Skeletal muscle satellite cell (primary cell): Measurements from ENCODE around the gene P2RX4.
"Not testable (repeated sequence)": the region's sequence is repeated elsewhere in the genome, so short reads cannot be mapped to it uniquely, and the experiment has no call there.

Experiments used
- H3K27me3 ChIP-seq: 2 replicates; pipeline ENCODE4 v1.7.0; 2013; ENCODE audit warnings: low read length; ENCODE audit not compliant: control insufficient read depth, insufficient read depth
- H3K36me3 ChIP-seq: 2 replicates; pipeline ENCODE4 v1.7.0; 2013; ENCODE audit warnings: mild to moderate bottlenecking, control low read depth, low read length; ENCODE audit not compliant: insufficient read depth
- H3K4me1 ChIP-seq: 2 replicates; pipeline ENCODE4 v1.7.0; 2013; ENCODE audit warnings: low read length; ENCODE audit not compliant: control insufficient read depth, insufficient read depth
- H3K4me2 ChIP-seq: 2 replicates; pipeline ENCODE4 v1.7.0; 2013; ENCODE audit warnings: mild to moderate bottlenecking, low read length
- H3K4me3 ChIP-seq: 2 replicates; pipeline ENCODE4 v1.7.0; 2013; ENCODE audit warnings: low read length
- H3K9ac ChIP-seq: 2 replicates; pipeline ENCODE4 v1.7.0; 2013; ENCODE audit warnings: mild to moderate bottlenecking, low read depth, low read length, moderate library complexity
- H3K9me3 ChIP-seq: replicated peaks from 2 replicates; pipeline ENCODE4 v1.7.0; 2013; ENCODE audit warnings: mild to moderate bottlenecking, control low read depth, low read length

Gene P2RX4

DNA sequence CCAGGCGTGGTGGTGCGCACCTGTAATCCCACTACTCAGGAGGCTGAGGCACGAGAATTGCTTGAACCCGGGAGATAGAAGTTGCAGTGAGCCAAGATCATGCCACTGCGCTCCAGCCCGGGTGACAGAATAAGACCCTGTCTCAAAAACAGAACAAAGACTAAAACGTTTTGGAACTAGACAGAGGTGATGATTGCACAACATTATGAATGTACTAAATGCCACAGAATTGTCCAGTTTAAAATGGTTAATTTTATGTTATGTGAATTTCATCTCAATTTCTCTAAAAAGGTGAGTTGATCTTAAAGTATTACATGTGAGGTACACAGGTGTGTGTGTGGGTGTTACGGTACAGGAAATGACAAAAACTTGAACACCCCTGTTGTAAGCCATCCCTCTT is 16.5 kb downstream of the P2RX4 start:
- no peaks in the 10 kb centered on the region for H3K36me3 ChIP-seq
- H3K4me2 ChIP-seq = no peak overlapping the region
- no peaks in the 10 kb centered on the region for H3K9me3 ChIP-seq
- H3K9ac ChIP-seq = no peak overlapping the region
- H3K4me1 ChIP-seq = no peaks in the 10 kb centered on the region
- no peaks in the 10 kb centered on the region for H3K27me3 ChIP-seq
- H3K4me3 ChIP-seq = no peak overlapping the region

DNA sequence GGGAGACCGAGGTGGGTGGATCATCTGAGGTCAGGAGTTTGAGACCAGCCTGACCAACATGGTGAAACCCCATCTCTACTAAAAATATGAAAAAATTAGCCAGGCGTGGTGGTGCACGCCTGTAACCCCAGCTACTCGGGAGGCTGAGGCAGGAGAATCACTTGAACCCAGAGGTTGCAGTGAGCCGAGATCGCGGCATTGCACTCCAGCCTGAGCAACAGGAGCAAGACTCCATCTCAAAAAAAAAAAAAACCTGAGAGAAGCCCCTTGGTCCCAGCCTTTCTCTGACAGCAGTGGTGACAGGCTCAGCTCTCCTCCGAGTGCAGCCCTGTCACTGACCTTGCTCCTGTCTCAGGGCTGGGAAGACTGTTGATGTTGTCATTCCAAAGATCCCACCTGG is 16.9 kb downstream of the P2RX4 start:
- H3K9ac ChIP-seq, H3K27me3 ChIP-seq, H3K4me1 ChIP-seq, H3K36me3 ChIP-seq, H3K9me3 ChIP-seq, H3K4me3 ChIP-seq, H3K4me2 ChIP-seq: not testable (repeated sequence)

GRCh38 chr12:121227294-121227693 is 17.4 kb downstream of the P2RX4 start:
- Histone ChIP-seq H3K4me2 (no peak overlapping the region), H3K27me3 (no peaks in the 10 kb centered on the region), H3K9me3 (no peaks in the 10 kb centered on the region), H3K4me3 (no peak overlapping the region), H3K36me3 (no peaks in the 10 kb centered on the region), H3K4me1 (no peaks in the 10 kb centered on the region), H3K9ac (no peak overlapping the region)

- H3K4me3 ChIP-seq = no peak overlapping the region
- no peaks in the 10 kb centered on the region for H3K4me1 ChIP-seq
- H3K27me3 ChIP-seq = no peaks in the 10 kb centered on the region
- no peak overlapping the region for H3K4me2 ChIP-seq
- no peaks in the 10 kb centered on the region for H3K36me3 ChIP-seq
- no peak overlapping the region for H3K9ac ChIP-seq
- no peaks in the 10 kb centered on the region for H3K9me3 ChIP-seq
Measured at GRCh38 chr12:121228919-121229665, 19.2 kb downstream of the P2RX4 start.

DNA sequence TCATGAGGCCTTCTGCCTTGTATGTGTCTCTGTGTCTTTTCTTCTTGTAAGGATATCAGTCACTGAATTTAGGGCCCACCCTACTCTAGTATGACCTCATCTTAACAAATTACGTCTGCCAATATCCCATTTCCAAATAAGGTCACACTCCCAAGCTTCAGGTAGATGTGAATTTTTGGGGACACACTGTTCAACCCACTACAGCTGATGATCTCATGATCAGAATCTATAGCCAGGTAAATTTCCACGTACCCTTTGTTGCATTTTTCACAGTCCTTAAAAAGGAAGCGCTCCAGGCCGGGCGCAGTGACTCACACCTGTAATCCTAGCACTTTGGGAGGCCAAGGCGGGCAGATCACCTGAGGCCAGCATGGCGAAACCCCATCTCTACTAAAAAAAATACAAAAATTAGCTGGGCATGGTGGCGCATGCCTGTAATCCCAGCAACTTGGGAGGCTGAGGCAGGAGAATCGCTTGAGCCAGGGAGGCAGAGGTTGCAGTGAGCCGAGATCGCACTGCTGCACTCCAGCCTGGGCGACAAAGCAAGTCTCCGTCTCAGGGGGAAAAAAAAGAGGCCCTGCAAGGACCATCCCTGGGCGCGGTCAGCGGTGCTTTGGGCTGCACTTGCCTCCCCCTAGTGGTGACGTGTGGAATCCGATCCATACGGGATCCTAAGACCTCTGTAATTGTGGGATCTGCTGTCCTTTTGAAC is 20.1 kb downstream of the P2RX4 start:
- not testable (repeated sequence) for H3K36me3 ChIP-seq

DNA sequence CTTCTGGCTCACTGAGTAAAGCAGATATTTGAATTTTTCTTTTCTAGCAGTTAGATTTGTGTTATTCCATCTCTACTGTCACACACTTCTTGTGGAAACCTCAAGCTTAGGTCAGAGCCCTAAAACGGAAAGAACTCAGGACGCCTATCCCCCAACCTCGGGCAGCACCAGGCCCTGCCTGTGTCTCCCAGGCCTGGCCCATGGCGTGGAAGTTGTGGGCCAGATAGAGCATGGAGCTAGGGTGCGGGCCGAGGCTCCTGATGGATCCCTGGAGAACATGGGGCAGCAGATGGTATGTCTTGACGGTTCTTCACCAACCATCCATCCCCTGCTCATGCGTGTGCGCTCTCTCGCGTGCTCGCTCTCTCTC is 20.6 kb downstream of the P2RX4 start:
- no peaks in the 10 kb centered on the region for H3K36me3 ChIP-seq

More for the DNA sequence above, 20.1 kb downstream of the P2RX4 start:
- H3K9ac ChIP-seq, H3K9me3 ChIP-seq, H3K4me3 ChIP-seq, H3K27me3 ChIP-seq, H3K4me2 ChIP-seq, H3K4me1 ChIP-seq: not testable (repeated sequence)

GRCh38 chr12:121232163-121232562 is 22.2 kb downstream of the P2RX4 start:
- Histone ChIP-seq H3K27me3 (no peaks in the 10 kb centered on the region), H3K9me3 (no peaks in the 10 kb centered on the region), H3K9ac (no peak overlapping the region), H3K4me2 (no peak overlapping the region), H3K36me3 (no peaks in the 10 kb centered on the region), H3K4me1 (no peaks in the 10 kb centered on the region), H3K4me3 (no peak overlapping the region)

More for the DNA sequence above, 20.6 kb downstream of the P2RX4 start:
- Histone ChIP-seq H3K27me3 (no peaks in the 10 kb centered on the region), H3K9me3 (no peaks in the 10 kb centered on the region), H3K4me1 (no peaks in the 10 kb centered on the region), H3K4me3 (no peak overlapping the region), H3K4me2 (no peak overlapping the region), H3K9ac (no peak overlapping the region)

DNA sequence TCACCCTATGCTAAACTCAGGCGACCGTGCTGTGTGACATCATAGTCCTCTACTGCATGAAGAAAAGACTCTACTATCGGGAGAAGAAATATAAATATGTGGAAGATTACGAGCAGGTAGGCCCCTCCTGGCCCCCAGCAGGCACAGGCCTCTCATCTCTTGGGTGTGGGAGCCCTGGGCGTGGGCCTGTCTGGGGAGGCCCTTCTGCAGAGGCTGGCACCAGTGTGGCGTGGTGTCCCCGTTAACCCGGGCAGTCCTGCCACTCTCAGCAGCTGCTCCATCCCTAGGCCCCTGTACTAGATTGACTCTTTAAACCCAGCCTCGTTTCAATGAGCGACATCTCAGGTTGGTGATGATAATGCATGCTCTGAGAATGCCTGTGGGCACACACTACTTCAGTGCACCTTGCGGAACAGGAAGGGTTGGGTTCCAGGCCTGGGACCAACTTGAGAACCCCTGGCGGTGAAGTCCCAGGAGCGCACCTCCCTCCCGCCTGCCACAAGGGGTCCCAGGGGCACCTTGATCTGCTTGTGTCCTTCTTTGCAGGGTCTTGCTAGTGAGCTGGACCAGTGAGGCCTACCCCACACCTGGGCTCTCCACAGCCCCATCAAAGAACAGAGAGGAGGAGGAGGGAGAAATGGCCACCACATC is 23.2 kb downstream of the P2RX4 start:
- Histone ChIP-seq H3K9ac (no peak overlapping the region), H3K9me3 (no peaks in the 10 kb centered on the region), H3K4me2 (no peak overlapping the region), H3K27me3 (no peaks in the 10 kb centered on the region), H3K4me3 (no peak overlapping the region), H3K36me3 (no peaks in the 10 kb centered on the region), H3K4me1 (no peaks in the 10 kb centered on the region)

- Histone ChIP-seq H3K9me3 (no peaks in the 10 kb centered on the region), H3K4me2 (no peak overlapping the region), H3K27me3 (no peaks in the 10 kb centered on the region), H3K4me3 (no peak overlapping the region), H3K36me3 (no peaks in the 10 kb centered on the region), H3K9ac (no peak overlapping the region), H3K4me1 (no peaks in the 10 kb centered on the region)
Measured at GRCh38 chr12:121233628-121234020, 23.7 kb downstream of the P2RX4 start.

DNA sequence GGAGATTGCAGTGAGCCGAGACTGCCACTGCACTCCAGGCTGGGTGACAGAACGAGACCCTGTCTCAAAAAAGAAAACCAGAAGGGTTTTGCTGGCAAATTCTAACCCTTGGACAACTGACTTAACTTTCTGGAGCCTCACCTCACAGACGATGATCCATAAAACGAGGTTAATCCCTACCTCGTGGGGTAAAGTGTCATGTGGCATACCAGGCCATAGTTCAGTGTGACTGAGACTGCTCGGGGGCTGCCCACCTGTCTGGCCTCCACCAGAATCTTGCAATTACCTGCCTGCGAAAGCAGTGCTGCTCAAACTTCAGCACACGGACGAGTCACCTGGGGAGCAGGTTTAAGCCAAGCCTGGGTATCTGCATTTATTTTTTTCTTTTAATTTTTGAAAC is 26.8 kb downstream of the P2RX4 start:
- peaks cover 9% of the 10 kb centered on the region for H3K36me3 ChIP-seq
- H3K4me2 ChIP-seq = no peak overlapping the region
- peaks cover 10% of the 10 kb centered on the region for H3K4me1 ChIP-seq
- H3K9me3 ChIP-seq = no peaks in the 10 kb centered on the region
- no peaks in the 10 kb centered on the region for H3K27me3 ChIP-seq
- H3K4me3 ChIP-seq = no peak overlapping the region
- H3K9ac ChIP-seq = no peak overlapping the region

GRCh38 chr12:121237415-121237814 is 27.5 kb downstream of the P2RX4 start:
- Histone ChIP-seq H3K9me3 (no peaks in the 10 kb centered on the region), H3K9ac (no peak overlapping the region), H3K4me3 (no peak overlapping the region), H3K27me3 (no peaks in the 10 kb centered on the region), H3K4me1 (peaks cover 10% of the 10 kb centered on the region), H3K36me3 (peaks cover 10% of the 10 kb centered on the region), H3K4me2 (no peak overlapping the region)
